Measurements from ENCODE around the gene SLC43A2.

- TF ChIP-seq, protein P1, sequence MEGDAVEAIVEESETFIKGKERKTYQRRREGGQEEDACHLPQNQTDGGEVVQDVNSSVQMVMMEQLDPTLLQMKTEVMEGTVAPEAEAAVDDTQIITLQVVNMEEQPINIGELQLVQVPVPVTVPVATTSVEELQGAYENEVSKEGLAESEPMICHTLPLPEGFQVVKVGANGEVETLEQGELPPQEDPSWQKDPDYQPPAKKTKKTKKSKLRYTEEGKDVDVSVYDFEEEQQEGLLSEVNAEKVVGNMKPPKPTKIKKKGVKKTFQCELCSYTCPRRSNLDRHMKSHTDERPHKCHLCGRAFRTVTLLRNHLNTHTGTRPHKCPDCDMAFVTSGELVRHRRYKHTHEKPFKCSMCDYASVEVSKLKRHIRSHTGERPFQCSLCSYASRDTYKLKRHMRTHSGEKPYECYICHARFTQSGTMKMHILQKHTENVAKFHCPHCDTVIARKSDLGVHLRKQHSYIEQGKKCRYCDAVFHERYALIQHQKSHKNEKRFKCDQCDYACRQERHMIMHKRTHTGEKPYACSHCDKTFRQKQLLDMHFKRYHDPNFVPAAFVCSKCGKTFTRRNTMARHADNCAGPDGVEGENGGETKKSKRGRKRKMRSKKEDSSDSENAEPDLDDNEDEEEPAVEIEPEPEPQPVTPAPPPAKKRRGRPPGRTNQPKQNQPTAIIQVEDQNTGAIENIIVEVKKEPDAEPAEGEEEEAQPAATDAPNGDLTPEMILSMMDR (conservative IDR thresholded peaks at IDR 0.05 in 1 of 2, IDR thresholded peaks at IDR 0.05 in 1 of 2; ENCODE audit: low read depth in 1 of 2, low read length in 2 of 2) = no peak
- TF ChIP-seq EZH2 (IDR thresholded peaks at IDR 0.05; ENCODE audit: low read length, missing control alignments) = no peak
These were observed 37.1 kb downstream of the SLC43A2 start for GRCh38 chr17:1591474-1592090.
